HG03060 (cell line): Measurements from ENCODE around the gene FAU.

ENCODE experiments used
- ATAC-seq: cut with Tn5 transposase; IDR thresholded peaks from one replicate; pipeline ENCODE4 v1.9.1; 2021; ENCODE audit warnings: low read depth, moderate number of reproducible peaks; ENCODE audit not compliant: unreplicated experiment

The FAU gene

DNA sequence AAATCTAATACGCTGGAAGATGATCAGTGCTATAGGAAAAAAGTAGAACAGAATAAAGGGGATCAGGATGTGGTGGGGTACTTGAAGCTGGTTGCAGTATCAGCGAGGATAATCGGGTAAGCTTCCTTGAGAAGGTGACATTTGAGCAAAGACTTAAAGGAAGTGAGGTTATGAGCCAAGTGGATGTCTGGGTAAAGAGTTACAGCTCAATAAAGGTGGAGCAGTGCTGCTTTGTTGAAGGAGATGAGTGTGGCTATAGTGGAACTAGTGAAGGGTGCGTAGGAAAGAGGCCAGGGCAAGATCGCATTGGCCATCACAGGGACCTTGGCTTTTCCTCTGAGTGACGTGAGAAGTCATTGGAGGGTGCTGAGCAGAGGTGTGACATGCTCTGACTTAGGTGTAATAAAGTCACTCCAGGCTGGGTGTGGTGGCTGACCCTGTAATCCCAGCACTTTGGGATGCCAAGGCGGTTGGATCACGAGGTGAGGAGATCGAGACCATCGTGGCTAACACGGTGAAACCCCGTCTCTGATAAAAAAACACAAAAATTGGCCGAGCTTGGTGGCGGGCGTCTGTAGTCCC, 14.7 kb upstream of the FAU start:
- ATAC-seq: no peak

DNA sequence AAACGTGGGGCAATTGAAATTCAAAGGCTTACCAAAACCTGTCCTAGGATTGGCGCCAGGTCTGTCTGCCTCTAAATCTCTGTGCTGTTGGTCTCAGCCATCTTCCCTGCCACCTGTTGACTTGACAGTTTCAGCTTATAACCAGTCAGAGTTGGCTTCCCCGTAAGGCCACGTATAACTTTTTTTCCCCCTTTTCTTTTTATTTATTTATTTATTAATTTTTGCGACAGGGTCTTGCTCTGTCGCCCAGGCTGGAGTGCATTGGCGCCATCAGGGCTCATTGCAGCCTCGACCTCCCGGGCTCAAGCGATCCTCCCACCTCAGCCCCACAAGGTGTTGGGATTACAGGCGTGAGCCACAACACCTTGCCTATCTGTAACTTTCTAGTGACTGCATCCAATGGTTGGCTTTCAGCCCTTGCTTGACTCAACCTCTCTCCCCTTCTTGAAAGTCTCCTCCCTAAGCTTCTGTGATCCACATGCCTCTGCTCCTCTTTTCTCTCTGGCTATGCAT, 13.8 kb upstream of the FAU start:
- ATAC-seq: no peak

DNA sequence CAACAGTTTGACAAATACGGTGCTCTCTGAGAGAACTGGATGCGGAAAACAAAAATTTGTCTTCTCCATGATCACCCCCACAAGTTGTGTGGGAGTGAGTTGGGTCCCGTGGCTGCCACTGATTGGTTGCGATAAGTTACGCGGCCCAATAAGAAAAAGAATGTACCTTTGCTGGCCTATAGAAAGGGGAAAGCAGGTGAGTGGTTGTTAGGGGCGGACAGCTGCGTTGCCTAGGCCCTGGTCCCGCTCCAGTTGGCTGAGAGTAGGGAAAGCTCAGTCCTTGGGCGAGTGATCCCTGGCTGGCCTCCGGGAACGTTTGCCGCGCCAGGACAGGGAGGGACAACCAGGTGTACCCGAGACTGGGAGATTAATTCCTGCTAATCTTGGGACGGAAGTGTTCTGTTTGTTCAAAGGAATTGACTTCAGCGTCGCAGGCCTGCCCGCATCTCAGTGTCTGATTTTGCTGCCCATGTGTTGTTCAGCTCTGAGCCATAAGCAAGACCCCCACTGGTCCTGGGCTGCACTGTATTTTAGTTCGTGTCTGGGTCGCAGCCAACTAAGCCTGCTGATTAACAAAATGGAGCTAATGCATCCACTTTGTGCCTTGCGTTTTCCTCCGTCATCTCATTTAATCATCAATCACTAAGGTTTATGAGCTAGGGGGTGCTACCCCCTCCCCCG, 13.2 kb upstream of the FAU start:
- ATAC-seq: peak; percentile 47

DNA sequence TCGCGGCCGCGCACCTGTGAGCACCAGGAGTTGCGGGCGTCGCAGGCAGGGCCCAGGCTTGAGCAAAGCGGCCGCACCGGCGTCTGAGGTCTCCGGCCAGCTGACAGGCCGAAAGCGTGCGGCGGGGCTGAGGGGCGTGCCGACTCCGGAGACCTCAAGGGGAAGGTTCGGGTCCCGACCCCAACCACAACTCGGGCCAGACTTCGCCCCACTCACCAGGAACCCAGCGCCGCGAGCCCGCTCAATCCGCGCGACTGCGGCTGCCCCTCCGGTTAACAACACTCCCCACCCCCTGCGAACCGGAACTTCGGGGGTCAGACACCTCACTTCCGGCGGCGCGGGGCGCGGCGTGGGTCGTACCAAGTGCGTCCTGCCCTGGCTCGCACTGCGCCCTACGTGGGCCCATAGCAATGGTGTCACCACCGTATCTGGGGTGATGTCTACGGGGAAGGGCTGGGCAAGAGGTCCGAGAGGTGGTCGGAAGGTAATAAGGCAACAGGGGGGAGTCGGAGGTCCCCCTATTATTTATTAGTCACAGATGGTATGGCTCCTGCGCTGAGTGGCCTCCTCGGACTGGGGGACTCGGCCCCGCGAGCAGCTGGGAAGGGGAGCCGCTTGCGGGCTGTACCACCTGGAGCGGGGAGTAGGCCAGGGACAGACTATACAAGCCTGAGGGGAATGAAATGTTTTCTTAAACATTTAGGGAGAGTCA, 12.5 kb upstream of the FAU start, which contains the start of gene SYVN1:
Gene SYVN1, minus strand, starts transcription at position 280 of the 712 bp plus-strand sequence. CDS start 918 bp downstream, outside the sequence.
- peak; percentile 45 for ATAC-seq

DNA sequence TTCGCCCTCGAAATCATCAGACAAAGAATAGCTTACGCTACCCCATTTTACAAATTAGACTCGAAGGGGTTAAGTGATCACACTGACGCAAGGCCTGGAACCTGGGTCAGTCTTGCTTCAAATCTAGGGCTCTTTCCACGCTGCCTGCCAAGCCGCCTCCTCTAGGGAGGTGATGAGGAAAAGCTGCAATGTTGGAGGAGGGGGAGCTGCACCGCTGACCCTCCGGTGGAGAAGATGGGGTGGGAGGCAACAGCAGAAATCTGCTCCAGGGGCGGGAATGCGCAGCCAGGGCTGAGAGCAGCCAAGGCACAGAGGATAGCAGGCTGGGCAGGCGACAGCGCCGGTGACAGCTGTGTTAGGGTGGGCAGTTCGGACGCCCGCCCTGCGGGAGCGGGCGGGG, 11.8 kb upstream of the FAU start:
- no peak for ATAC-seq

DNA sequence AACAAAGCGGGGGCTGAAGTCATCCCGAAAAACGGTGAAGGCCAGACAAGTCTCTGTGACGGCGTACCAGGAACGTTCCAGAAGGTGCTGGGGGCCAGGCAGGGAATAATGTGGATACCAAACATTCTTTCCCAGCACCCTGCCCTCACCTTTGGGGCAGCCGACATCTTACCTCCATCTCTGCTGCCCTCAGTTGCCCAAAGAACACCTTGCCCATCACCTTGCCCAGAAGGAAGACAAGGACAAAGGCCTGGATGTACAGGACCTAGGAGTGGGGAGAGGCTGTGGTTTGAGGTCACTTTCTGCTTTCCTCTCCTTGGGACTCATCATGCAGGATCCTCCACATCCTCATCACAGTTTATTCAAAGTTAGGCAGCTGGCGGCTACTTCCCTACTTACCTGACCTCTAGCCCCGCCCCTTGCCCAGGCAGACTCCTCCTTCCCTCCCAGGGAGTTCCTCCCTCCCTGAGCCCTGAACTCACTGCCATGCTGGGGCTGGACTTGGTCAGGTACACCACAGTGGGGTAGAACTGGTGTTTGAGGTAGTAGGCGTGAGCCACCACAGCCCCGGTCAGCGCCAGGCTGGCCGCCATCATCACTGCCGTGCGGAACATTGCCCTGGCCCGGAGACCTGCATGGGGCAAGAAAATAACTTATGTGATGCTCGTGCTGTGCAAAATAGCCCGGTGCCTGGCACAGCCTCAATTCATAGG, 11.2 kb upstream of the FAU start:
- no peak for ATAC-seq

DNA sequence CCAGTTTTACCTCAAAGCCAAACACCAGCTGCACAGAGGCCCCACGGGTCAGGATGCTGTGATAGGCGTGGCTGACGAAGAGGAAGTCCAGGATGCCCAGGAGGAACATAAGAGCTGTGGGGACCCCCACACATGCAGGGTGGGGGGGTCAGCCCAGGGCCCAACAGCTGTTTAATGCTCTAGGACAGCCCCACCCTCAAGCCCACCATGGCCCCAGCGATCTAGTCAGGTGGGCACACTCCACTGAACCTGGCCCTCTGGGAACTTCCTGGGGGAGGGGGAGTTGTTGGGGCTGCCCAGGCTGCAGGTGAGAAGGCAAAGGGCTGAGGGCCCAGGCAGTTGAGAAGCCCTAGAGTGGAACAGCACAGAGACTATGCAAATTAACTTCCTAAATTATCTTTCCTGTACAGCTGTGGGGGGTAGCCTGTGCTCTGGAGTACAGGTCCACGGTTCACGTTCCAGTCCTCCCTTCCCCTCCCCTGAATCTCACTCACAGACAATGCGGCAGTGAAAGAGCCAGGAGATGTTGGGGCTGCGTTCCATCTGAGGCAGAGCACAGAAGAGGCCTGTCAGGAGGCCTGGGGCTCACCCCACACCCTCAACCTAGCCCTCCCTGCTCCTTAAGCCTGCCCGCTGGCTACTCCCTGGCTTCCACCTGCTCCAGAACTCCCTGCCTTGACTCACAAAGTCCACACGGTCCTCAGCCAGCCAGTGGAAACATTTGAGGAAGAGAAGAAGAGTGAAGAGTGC, 10.5 kb upstream of the FAU start:
- no peak for ATAC-seq

DNA sequence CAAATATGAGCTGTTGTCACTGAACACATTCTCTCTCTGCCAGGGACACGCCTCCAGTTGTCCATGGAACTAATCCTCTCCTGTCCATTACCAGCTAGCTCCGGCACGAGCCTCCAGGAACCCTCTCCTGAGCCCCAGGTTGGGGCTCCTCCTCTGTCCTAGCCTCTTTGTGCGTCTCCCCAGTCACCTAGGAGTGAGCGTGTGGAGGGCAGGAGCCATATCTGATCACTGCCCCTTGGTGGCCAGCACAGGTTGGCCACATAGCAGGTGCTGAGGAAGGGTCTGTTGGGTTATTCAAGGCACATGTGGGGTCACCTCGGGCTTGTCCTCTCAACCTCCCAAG, 9.9 kb upstream of the FAU start:
- no peak for ATAC-seq

DNA sequence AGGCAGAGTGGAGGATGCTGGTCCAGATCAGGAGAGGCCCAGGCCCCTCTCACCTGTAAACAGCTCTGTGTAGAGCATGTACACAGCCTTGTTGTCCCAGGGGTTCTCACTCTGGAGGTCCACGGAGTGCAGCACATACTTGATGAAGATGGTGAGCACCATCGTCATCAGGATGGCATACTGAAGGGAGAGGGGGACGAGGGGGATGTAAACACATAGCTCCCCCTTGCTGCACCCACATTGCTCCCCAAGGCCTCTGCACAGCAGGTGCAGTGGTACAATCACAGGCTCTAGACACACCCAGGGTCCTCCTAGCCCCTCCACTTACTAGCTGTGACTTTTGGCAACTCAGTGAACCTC, 9.5 kb upstream of the FAU start:
- ATAC-seq: no peak

DNA sequence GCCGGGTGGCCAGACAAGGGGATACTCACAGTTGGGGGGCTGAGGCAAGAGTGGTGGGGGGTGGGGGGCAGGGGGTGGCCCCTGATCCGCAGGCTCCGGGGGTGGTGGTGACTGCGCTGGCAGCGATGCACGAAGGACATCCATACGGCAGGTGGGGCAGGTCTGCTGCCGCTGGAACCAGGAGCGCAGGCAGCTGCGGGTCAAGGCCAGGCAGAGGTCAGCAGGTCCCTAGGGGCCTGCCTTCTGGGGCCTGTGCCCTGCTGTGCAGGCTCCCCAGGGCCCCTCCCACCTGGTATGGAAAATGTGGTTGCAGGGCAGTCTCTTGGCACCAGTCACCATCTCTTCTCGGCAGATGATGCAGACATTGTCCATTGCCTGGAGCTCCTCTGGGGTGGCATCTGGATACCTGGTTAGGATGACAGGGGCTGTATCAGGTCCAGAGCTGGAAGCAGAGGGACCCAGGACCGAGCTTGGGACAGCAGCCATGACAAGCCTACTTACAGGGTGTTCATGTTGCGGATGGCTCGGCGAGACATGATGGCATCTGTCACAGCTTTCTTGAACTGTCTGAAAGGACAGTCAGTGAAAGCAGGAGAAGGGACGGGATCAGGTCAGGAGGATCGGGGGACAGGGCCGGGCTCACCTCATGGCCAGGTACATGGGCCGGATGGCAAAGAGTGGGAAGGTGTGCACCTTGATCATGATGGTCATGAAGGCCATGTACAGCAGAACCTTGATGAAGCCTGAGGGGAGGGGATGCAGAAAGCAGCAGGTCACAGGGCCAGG, 8.9 kb upstream of the FAU start:
- no peak for ATAC-seq

DNA sequence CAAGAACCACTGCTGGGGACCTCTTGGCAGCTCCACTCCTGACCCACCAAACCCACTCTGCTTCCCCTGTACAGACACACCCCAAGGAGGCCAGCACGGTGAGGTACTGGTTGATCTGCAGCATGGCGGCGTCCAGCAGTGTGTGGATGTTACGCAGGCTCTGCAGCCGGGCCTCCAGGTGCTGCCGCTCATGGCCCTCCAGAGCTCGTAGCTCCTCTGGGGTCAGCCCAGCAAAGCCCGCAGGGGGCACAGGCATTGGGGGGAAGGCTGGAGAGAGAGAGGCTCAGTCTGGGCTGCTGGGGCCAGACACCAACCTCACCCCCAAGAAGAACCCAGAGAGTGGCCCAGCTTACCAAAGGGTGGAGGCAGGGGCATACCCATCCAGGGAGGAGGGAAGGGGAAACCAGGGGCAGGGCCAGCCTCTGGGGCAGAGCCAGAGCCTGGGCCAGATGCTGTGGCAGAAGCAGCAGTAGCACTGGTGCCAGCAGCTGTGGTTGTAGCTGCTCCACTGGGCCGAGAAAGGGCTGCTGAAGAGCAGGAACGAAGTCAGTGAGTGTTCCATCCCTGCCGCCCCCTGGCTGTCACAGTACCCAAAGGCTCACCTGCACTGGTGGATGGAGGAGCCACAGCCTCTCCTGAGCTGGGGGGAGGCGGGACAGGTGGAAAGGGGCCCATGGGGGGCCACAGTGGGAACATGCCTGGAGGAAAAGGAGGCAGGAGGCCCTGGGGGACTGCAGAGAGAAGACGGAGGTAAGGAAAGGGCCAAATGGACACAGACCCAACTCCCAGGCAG, 7.9 kb upstream of the FAU start:
- no peak for ATAC-seq

DNA sequence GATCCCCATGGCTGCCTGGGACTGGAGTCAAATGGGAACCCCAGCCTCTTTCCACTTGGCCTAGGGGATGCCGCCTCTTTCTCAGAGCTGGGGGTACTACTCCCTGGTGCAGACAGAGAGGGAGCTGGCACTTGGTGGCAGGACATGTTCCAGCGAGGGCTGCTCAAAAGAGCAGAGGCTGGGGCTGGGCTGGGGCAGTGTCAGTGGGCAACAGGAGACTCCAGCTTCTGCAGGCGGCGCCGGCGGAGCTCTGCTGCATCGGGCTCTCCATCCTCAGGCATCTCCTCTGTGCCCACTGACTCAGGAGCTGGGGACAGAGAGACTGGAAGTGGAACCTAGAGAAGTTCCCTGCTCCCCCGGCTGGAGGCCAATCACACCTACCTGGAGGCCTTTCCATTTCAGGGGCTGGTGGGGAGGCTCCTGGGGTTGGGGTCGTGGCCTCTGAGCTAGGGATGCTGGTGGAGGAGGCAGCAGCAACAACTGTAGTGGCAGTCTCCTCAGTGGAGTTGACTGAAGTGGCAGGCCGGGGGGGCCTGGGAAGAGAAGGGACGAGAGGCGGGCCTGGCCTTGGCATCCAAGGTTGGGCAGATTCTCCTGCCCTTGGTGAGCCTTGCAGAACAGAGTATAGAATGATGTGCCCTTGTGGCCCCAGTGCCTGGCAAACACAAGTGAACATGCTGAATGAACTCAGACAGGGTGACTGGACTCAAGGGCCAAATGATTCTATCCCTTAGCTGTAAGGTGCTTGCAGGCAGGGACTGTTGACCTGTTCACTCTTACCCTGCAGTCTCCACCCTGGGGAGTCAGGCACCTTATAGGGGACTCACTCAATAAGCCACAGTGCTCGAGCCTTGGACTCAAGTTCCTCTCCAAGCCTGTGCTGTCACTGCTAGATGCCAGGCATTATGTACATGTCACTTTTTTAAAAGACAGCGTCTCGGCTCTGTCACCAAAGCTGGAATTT, 6.5 kb upstream of the FAU start:
- ATAC-seq: no peak

DNA sequence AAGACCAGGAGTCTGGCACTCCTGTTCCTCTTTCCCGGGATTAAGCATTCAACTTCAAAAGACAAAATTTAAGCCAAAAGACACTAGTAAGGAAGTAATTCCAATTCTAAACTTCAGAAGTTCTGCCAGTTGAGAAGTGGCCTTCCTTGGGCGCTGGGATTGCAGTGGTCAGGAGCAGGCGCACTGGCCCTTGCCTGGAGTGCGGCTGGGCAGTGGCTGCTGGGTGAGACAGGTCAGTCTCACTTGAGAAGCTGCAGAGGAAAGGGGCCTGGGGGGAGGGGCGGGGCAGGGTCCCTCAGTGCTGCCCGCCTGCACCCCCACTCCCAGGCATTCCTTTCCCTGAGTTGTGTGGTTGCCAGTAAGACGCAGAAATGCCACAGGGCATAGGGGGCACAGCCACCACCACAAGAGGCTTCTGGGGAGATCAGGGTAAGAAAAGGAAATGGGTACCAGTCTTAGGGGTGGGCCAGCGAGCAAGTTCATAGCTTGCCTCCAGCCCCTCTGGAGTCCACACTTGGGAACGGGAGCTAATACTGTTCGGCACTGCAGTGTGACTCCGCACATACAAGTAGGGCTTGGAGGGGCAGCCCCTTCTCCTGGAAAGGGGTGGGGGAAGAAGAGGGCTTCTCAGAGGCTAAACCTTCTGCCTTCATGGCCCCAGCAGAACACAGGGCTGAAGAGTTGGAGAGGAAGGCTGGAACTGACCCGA, 5.7 kb upstream of the FAU start:
- no peak for ATAC-seq

DNA sequence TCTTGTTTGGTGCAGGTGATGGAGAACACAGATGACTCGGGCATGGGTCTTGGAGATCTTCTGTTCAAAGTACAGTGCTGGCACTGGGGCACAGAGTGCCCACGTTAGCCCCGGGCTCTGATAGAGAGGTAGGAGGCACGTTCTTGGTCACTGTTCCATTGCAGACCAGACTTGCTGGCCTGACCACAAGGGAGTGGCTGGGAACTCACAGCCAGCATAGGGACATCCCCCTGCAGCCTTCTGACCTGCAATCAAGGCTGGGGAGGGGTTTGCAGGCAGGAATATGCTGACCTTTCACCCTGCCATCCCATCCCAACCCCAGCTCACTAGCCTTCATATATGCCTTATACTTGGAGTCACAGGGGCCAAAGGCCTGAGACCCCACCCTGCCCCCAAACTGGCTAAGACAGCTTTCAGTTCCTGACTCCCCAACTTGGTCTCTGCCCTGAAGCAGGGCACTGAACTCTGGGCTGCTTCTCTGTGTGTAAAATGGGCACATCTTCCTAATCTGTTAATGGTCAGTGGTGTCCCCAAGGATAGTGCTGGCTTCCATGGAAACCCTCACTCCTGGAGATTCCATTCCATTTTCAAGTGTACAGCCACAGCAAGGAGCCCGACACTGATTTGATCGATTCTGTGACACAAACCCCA, 4.8 kb upstream of the FAU start:
- ATAC-seq: no peak

DNA sequence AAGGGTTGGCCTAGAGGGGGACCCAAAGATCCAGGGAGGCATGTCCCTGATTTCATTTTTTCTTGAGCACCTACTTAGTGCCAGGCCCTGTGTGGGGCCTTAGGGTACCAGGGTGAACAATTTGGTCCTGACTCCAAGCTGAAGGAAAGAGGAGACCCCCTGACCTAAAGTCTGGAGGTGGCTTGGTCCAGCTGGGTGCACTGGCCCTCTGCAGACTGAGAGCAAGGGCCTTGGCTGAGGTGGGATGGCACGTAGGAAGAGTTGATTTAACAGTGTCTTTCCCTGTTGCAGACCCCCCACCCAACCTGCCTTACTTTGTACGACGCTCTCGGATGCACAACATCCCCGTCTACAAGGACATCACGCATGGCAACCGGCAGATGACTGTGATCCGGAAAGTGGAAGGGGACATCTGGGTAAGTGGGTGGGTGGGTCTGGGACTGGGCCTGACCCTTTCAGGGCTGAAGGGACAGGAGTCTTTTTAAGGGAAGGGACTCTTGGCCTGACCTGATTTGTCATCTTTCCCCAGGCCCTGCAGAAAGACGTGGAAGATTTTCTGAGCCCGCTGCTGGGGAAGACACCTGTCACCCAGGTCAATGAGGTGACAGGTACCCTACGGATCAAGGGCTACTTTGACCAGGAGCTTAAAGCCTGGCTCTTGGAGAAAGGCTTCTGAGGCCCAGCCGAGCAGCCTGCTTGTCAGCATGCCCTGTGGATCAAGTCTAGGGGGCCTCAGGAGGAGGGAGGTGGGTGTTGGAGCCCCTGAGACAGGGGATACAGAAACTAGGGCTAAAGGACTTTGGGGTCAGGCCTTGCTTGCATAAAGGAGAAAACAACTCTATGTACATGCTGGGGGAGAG, 3.5 kb upstream of the FAU start:
- no peak for ATAC-seq
